Adipose tissue (tissue), 3 donors: ENCODE measurements around the gene RBM42. TPM values are rescaled to one million over a fixed set of nuclear protein-coding genes. Genes with fewer than 3 reads are reported as not detected.

Experiments used
- H3K27ac ChIP-seq: one replicate; pipeline ENCODE4 v1.5.1; 2013; ENCODE audit warnings: low read depth, low read length
- WGBS, 3 donors: extraction: QIAGEN DNeasy Blood & Tissue Kit; methylation state at CpG; one replicate each; pipeline ENCODE4 v1.1.7; 2013; 5-methylcytosine and 5-hydroxymethylcytosine counted together
- polyA plus RNA-seq, 3 donors: library from polyadenylated mRNA; stranded (reverse); fragments of 200-250 nt; gene quantifications; one replicate each; pipeline ENCODE4 v1.2.3, GENCODE V29; 2013
- donor health status: healthy with polysubstance abuse.
- donor health status: Bipolar disorder and iron deficiency.
- donor health status: healthy.

The RBM42 gene
- polyA plus RNA-seq, 3 donors: 28.5 to 56.7 (median 48.9) TPM

- no peak overlapping the region for H3K27ac ChIP-seq
- WGBS, 3 donors: 5 to 7% (median 6%) methylated on average over 38 to 39 of the region's 39 CpGs
Observed at GRCh38 chr19:35673121-35673804, 44.4 kb downstream of the RBM42 start.

GRCh38 chr19:35675589-35676140, 46.8 kb downstream of the RBM42 start:
- WGBS, 3 donors: 71 to 79% (median 77%) methylated on average over 15 of the region's 15 CpGs
- H3K27ac ChIP-seq: no peak overlapping the region

Other genes with a start within 250 kb of the RBM42 start
- 1 to 10 TPM in 2 of 3 donors, under 1 TPM in 1; 0.24 to 4.6 (median 4.0) TPM for gene FFAR2, start 180.8 kb upstream of the RBM42 start, polyA plus RNA-seq
- gene KRTDAP, start 138.6 kb upstream of the RBM42 start, polyA plus RNA-seq: under 1 TPM in 2 of 3 donors, not detected in 1; 0.21 to 0.42 TPM
- gene DMKN, start 115.4 kb upstream of the RBM42 start, polyA plus RNA-seq: 10 to 100 TPM in 2 of 3 donors, 1 to 10 TPM in 1; 6.8 to 74.3 (median 15.3) TPM
- gene SBSN, start 100.7 kb upstream of the RBM42 start, polyA plus RNA-seq: 1 to 10 TPM in 1 of 3 donors, under 1 TPM in 1, not detected in 1; 0.15 to 1.5 TPM
- gene GAPDHS, start 95.6 kb upstream of the RBM42 start, polyA plus RNA-seq: not detected
- 100 to 1,000 TPM in 2 of 3 donors, 10 to 100 TPM in 1; 86.7 to 140 (median 107) TPM for gene TMEM147, start 83.4 kb upstream of the RBM42 start, polyA plus RNA-seq
- gene ATP4A, start 65.4 kb upstream of the RBM42 start, polyA plus RNA-seq: 10 to 100 TPM in 1 of 3 donors, 1 to 10 TPM in 2; 1.2 to 74.4 (median 2.9) TPM
- not detected for gene PMIS2, start 42.9 kb upstream of the RBM42 start, polyA plus RNA-seq
- gene HAUS5, start 16.3 kb upstream of the RBM42 start, polyA plus RNA-seq: 1 to 10 TPM; 4.6 to 6.3 (median 6.0) TPM
- gene ETV2, start 12.7 kb downstream of the RBM42 start, polyA plus RNA-seq: 1 to 10 TPM in 2 of 3 donors, under 1 TPM in 1; 0.79 to 3.8 (median 1.7) TPM
- 100 to 1,000 TPM; 454 to 932 (median 759) TPM for gene COX6B1, start 19.3 kb downstream of the RBM42 start, polyA plus RNA-seq
- under 1 TPM in 2 of 3 donors, not detected in 1; 0.05 to 0.07 TPM for gene UPK1A, start 37.5 kb downstream of the RBM42 start, polyA plus RNA-seq
- gene ZBTB32, start 75.5 kb downstream of the RBM42 start, polyA plus RNA-seq: under 1 TPM in 2 of 3 donors, not detected in 1; 0.07 to 0.12 TPM
- gene KMT2B, start 89.0 kb downstream of the RBM42 start, polyA plus RNA-seq: 10 to 100 TPM; 21.1 to 34.3 (median 29.4) TPM
- gene IGFLR1, start 113.4 kb downstream of the RBM42 start, polyA plus RNA-seq: 10 to 100 TPM; 17.4 to 30.4 (median 19.8) TPM
- 10 to 100 TPM; 13.2 to 30.3 (median 28.8) TPM for gene U2AF1L4, start 116.4 kb downstream of the RBM42 start, polyA plus RNA-seq
- 10 to 100 TPM; 37.2 to 57.2 (median 49.9) TPM for gene PSENEN, start 116.6 kb downstream of the RBM42 start, polyA plus RNA-seq
- 10 to 100 TPM in 2 of 3 donors, 1 to 10 TPM in 1; 8.9 to 20.9 (median 15.3) TPM for gene LIN37, start 119.5 kb downstream of the RBM42 start, polyA plus RNA-seq
- 100 to 1,000 TPM in 2 of 3 donors, 10 to 100 TPM in 1; 63.3 to 608 (median 552) TPM for gene HSPB6, start 128.0 kb downstream of the RBM42 start, polyA plus RNA-seq
- 10 to 100 TPM in 1 of 3 donors, 1 to 10 TPM in 2; 5.4 to 10.6 (median 6.9) TPM for gene PROSER3, start 129.1 kb downstream of the RBM42 start, polyA plus RNA-seq
- 1 to 10 TPM; 6.0 to 9.4 (median 6.3) TPM for gene ARHGAP33, start 146.5 kb downstream of the RBM42 start, polyA plus RNA-seq
- gene PRODH2, start 183.8 kb downstream of the RBM42 start, polyA plus RNA-seq: 1 to 10 TPM in 1 of 3 donors, not detected in 2; 2.2 TPM
- gene NPHS1, start 223.5 kb downstream of the RBM42 start, polyA plus RNA-seq: 10 to 100 TPM in 1 of 3 donors, under 1 TPM in 1, not detected in 1; 0.42 to 13.6 TPM
- gene KIRREL2, start 227.9 kb downstream of the RBM42 start, polyA plus RNA-seq: 10 to 100 TPM in 1 of 3 donors, under 1 TPM in 1, not detected in 1; 0.22 to 48.3 TPM
- 10 to 100 TPM in 1 of 3 donors, 1 to 10 TPM in 2; 3.0 to 33.6 (median 6.4) TPM for gene APLP1, start 239.5 kb downstream of the RBM42 start, polyA plus RNA-seq